HG03565 (cell line): ENCODE measurements around the gene PTEN.

ENCODE experiments used
- ATAC-seq: cut with Tn5 transposase; IDR thresholded peaks from one replicate; pipeline ENCODE4 v1.9.1; 2021; ENCODE audit warnings: mild to moderate bottlenecking, moderate library complexity; ENCODE audit not compliant: unreplicated experiment

The PTEN gene

GRCh38 chr10:87961314-87961713 is 97.9 kb downstream of the PTEN start:
- ATAC-seq: no peak

GRCh38 chr10:87966459-87966858 is 103.0 kb downstream of the PTEN start:
- no peak for ATAC-seq

GRCh38 chr10:87973635-87974034 is 110.2 kb downstream of the PTEN start:
- no peak for ATAC-seq

GRCh38 chr10:87974130-87974529 is 110.7 kb downstream of the PTEN start:
- no peak for ATAC-seq

- no peak for ATAC-seq
Measured at GRCh38 chr10:87974769-87975168, 111.3 kb downstream of the PTEN start.

- ATAC-seq: no peak
Measured at GRCh38 chr10:87976101-87976743, 112.8 kb downstream of the PTEN start.

- ATAC-seq: no peak
Measured at GRCh38 chr10:87978166-87978565, 114.7 kb downstream of the PTEN start.

- ATAC-seq: no peak
Measured at GRCh38 chr10:87979847-87980246, 116.4 kb downstream of the PTEN start.

GRCh38 chr10:87983716-87984115 is 120.3 kb downstream of the PTEN start:
- ATAC-seq: no peak

- no peak for ATAC-seq
Measured at GRCh38 chr10:87987206-87987605, 123.8 kb downstream of the PTEN start.

- ATAC-seq: no peak
Measured at GRCh38 chr10:87991946-87992345, 128.5 kb downstream of the PTEN start.

GRCh38 chr10:88004451-88004850 is 141.0 kb downstream of the PTEN start:
- ATAC-seq: no peak

- ATAC-seq: no peak
Measured at GRCh38 chr10:88006261-88006660, 142.8 kb downstream of the PTEN start.

- ATAC-seq: no peak
Measured at GRCh38 chr10:88008866-88009470, 145.5 kb downstream of the PTEN start.

GRCh38 chr10:88012641-88013040 is 149.2 kb downstream of the PTEN start:
- ATAC-seq: no peak

GRCh38 chr10:88017781-88018180 is 154.4 kb downstream of the PTEN start:
- ATAC-seq: no peak

GRCh38 chr10:88019753-88020152 is 156.3 kb downstream of the PTEN start:
- no peak for ATAC-seq
